ENCODE measurements around the gene CALN1.

DNA sequence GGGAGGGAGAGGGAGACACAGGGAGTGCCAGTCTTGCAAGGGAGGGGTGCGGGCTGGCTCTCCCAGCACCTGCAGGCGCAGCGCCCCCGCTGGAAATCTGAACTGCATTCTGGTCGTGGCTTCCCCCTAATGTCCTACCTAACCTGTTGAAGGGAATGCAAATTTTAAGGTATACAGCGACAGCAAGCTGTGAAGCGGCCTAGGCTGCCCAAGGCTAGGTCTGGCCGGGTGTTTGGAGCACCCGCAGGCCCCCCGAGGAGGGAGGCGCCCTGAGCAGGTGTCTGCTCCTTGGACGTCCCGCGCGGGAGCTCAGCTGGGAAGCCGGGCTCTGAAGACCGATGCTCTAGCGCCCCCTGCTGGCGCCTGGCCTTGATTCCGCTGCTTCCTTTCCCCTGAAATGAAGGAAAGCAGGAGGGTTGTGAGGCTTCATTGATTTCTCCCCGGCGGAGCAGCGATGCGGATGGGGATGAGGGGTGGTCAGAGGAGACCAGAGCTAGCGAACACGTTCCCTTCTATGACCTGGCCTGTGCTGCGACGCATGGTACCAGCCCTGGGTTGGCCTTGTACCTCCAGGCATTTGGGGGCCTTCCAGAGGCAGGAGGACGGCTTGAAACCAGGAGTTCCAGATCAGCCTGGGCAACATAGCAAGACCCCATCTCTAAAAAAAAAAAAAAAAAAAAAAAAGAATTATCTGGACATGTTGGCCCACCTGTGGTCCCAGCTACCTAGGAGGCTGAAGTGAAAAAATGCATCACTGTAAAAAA lies 678.8 kb downstream of the CALN1 start:
- TF ChIP-seq GATA3 (IDR thresholded peaks at IDR 0.05; ENCODE audit: low read depth, low read length) (no peak), GATA2 (IDR thresholded peaks at IDR 0.05; ENCODE audit: low read depth, low read length) (no peak)

Measured in SH-SY5Y (cell line).